DMS79 treated with DMSO at 0.1 percent for 48 hours (cell line): ENCODE measurements around the gene SYNPR.
A peak's percentile ranks its signal among the peaks of the same experiment; 100 is the strongest.

Source experiments
- DNase-seq: peaks from one replicate; lab custom pipeline; 2025; lab: John Stamatoyannopoulos, UW

The SYNPR gene

GRCh38 chr3:63308072-63308471 lies 30.0 kb downstream of the SYNPR start:
- DNase-seq, result no peak

- no peak for DNase-seq
These were observed 31.7 kb downstream of the SYNPR start for GRCh38 chr3:63309768-63310167.

- no peak for DNase-seq
These were observed 45.7 kb downstream of the SYNPR start for GRCh38 chr3:63323766-63324165.

GRCh38 chr3:63324621-63325020 lies 46.5 kb downstream of the SYNPR start:
- no peak for DNase-seq

- DNase-seq, result no peak
These were observed 47.3 kb downstream of the SYNPR start for GRCh38 chr3:63325386-63325785.

GRCh38 chr3:63328365-63328764 lies 50.3 kb downstream of the SYNPR start:
- no peak for DNase-seq

GRCh38 chr3:63331520-63331919 lies 53.4 kb downstream of the SYNPR start:
- DNase-seq, result no peak

GRCh38 chr3:63333815-63334214 lies 55.7 kb downstream of the SYNPR start:
- DNase-seq, result peak; percentile 22

- DNase-seq, result no peak
These were observed 60.2 kb downstream of the SYNPR start for GRCh38 chr3:63338351-63338750.

- DNase-seq, result peak; percentile 29
These were observed 65.6 kb downstream of the SYNPR start for GRCh38 chr3:63343674-63344073.

- no peak for DNase-seq
These were observed 66.6 kb downstream of the SYNPR start for GRCh38 chr3:63344661-63345060.

- DNase-seq, result peak; percentile 6
These were observed 71.8 kb downstream of the SYNPR start for GRCh38 chr3:63349583-63350573.

GRCh38 chr3:63351159-63352007 lies 73.3 kb downstream of the SYNPR start:
- peak; percentile 10 for DNase-seq

GRCh38 chr3:63352008-63352279 lies 73.8 kb downstream of the SYNPR start:
- no peak for DNase-seq

GRCh38 chr3:63353383-63353782 lies 75.3 kb downstream of the SYNPR start:
- DNase-seq, result no peak

- no peak for DNase-seq
These were observed 76.1 kb downstream of the SYNPR start for GRCh38 chr3:63354160-63354559.

GRCh38 chr3:63355809-63356208 lies 77.7 kb downstream of the SYNPR start:
- DNase-seq, result no peak

- DNase-seq, result no peak
These were observed 86.4 kb downstream of the SYNPR start for GRCh38 chr3:63364495-63364894.

GRCh38 chr3:63364910-63365309 lies 86.8 kb downstream of the SYNPR start:
- DNase-seq, result no peak

- no peak for DNase-seq
These were observed 87.6 kb downstream of the SYNPR start for GRCh38 chr3:63365671-63366070.

- DNase-seq, result no peak
These were observed 92.0 kb downstream of the SYNPR start for GRCh38 chr3:63370094-63370493.

- no peak for DNase-seq
These were observed 104.9 kb downstream of the SYNPR start for GRCh38 chr3:63383040-63383439.

GRCh38 chr3:63384382-63384781 lies 106.3 kb downstream of the SYNPR start:
- no peak for DNase-seq
